MM.1S (cell line): ENCODE data around the gene CD37.

Experiments used
- CTCF ChIP-seq: fragments of 300-600 bp; sonication (generic); IDR thresholded peaks from 2 replicates; pipeline ENCODE4 v1.5.1; 2016; ENCODE audit warnings: antibody characterized with exemption, low read length, mixed read lengths
- EZH2 ChIP-seq: fragments of 300-600 bp; sonication (generic); optimal IDR thresholded peaks from 2 replicates; pipeline ENCODE3; 2017; ENCODE audit warnings: low read depth, mild to moderate bottlenecking, antibody characterized with exemption, low read length, mixed read lengths

- TF ChIP-seq CTCF (no peak), EZH2 (no peak)
These were observed 52.7 kb downstream of the CD37 start, which contains the start of gene KASH5 for GRCh38 chr19:49387936-49388372.
